Measurements from ENCODE around the gene ABHD17A.

ABHD17A gene

GRCh38 chr19:1904860-1905109 is 19.5 kb upstream of the ABHD17A start:
- no CpG with 5 or more reads among the region's 8 CpGs for WGBS (ENCODE audit: extremely low coverage, insufficient coverage, insufficient read length)
- peak overlapping the region; percentile 16 for H3K9ac ChIP-seq (ENCODE audit: low read length)
- H4K12ac ChIP-seq (ENCODE audit: low read depth, low read length): peak overlapping the region; percentile 99
- H3K27me3 ChIP-seq (ENCODE audit: insufficient read depth, low read length): no peaks in the 10 kb centered on the region
- peak overlapping the region; percentile 97 for H3K18ac ChIP-seq (ENCODE audit: low read length)
- no peak for DNase-seq
- H3K4ac ChIP-seq (ENCODE audit: low read depth, low read length): peak overlapping the region; percentile 90
- peaks cover 26% of the 10 kb centered on the region for H3K79me1 ChIP-seq (ENCODE audit: low read length)
- H3K23ac ChIP-seq (ENCODE audit: low read length): no peak overlapping the region
- peak overlapping the region; percentile 100 for H4K91ac ChIP-seq (ENCODE audit: low read depth, low read length)
- H3K27ac ChIP-seq (ENCODE audit: low read depth, low read length): peak overlapping the region; percentile 99
- H3K4me3 ChIP-seq (ENCODE audit: low read depth, low read length): peak overlapping the region; percentile 25
- H3K79me2 ChIP-seq (ENCODE audit: control insufficient read depth, insufficient read depth, low read length, poor library complexity): peaks cover 27% of the 10 kb centered on the region
- H2BK5ac ChIP-seq (ENCODE audit: low read depth, low read length, poor library complexity): peak overlapping the region; percentile 99
- peak overlapping the region; percentile 75 for H3K4me2 ChIP-seq (ENCODE audit: low read length)
- peaks cover 10 to 18% of the 10 kb centered on the region in 2 experiments for H3K36me3 ChIP-seq (ENCODE audit: control insufficient read depth in 1 of 2, insufficient read depth in 2 of 2, low read length in 2 of 2)
- peak overlapping the region; percentile 99 for H2BK120ac ChIP-seq (ENCODE audit: insufficient read depth, low read length, poor library complexity)
- H2BK12ac ChIP-seq (ENCODE audit: low read length): peak overlapping the region; percentile 97
- H4K8ac ChIP-seq (ENCODE audit: low read depth, low read length): peak overlapping the region; percentile 95
- peak overlapping the region; percentile 65 for H2AK5ac ChIP-seq (ENCODE audit: low read length)
- H3K14ac ChIP-seq (ENCODE audit: low read length): peak overlapping the region; percentile 94
- no peaks in the 10 kb centered on the region for H3K9me3 ChIP-seq (ENCODE audit: insufficient read depth, low read depth, low read length)
- peak overlapping the region; percentile 92 for H2AFZ ChIP-seq (ENCODE audit: insufficient read depth, low read length, poor library complexity)
- H3K4me1 ChIP-seq (ENCODE audit: control insufficient read depth in 1 of 2, insufficient read depth in 2 of 2, low read length in 2 of 2): peaks cover 36 to 42% of the 10 kb centered on the region in 2 experiments

GRCh38 chr19:1902923-1903322 is 17.6 kb upstream of the ABHD17A start:
- Histone ChIP-seq H3K9me3 (ENCODE audit: insufficient read depth, low read depth, low read length) (no peaks in the 10 kb centered on the region), H3K79me2 (ENCODE audit: control insufficient read depth, insufficient read depth, low read length, poor library complexity) (peaks cover 14% of the 10 kb centered on the region), H3K4ac (ENCODE audit: low read depth, low read length) (no peak overlapping the region), H4K12ac (ENCODE audit: low read depth, low read length) (no peak overlapping the region), H3K18ac (ENCODE audit: low read length) (peak overlapping the region; percentile 79), H3K27ac (ENCODE audit: low read depth, low read length) (peak overlapping the region; percentile 40), H3K4me3 (ENCODE audit: low read depth, low read length) (no peak overlapping the region), H3K36me3 (ENCODE audit: control insufficient read depth in 1 of 2, insufficient read depth in 2 of 2, low read length in 2 of 2) (peaks cover under 1 to 7% of the 10 kb centered on the region in 2 experiments), H3K9ac (ENCODE audit: low read length) (no peak overlapping the region), H2BK5ac (ENCODE audit: low read depth, low read length, poor library complexity) (no peak overlapping the region), H3K4me1 (ENCODE audit: control insufficient read depth in 1 of 2, insufficient read depth in 2 of 2, low read length in 2 of 2) (peaks cover 28 to 32% of the 10 kb centered on the region in 2 experiments), H4K91ac (ENCODE audit: low read depth, low read length) (peak overlapping the region; percentile 8), H2AK5ac (ENCODE audit: low read length) (peak overlapping the region; percentile 82), H4K8ac (ENCODE audit: low read depth, low read length) (no peak overlapping the region), H3K14ac (ENCODE audit: low read length) (peak overlapping the region; percentile 9), H2AFZ (ENCODE audit: insufficient read depth, low read length, poor library complexity) (no peak overlapping the region), H3K27me3 (ENCODE audit: insufficient read depth, low read length) (no peaks in the 10 kb centered on the region), H3K4me2 (ENCODE audit: low read length) (no peak overlapping the region), H3K23ac (ENCODE audit: low read length) (no peak overlapping the region), H3K79me1 (ENCODE audit: low read length) (peaks cover 26% of the 10 kb centered on the region), H2BK12ac (ENCODE audit: low read length) (peak overlapping the region; percentile 63), H2BK120ac (ENCODE audit: insufficient read depth, low read length, poor library complexity) (peak overlapping the region; percentile 29)
- DNase-seq: peak; percentile 90 to 93
- no CpG with 5 or more reads among the region's 6 CpGs for WGBS (ENCODE audit: extremely low coverage, insufficient coverage, insufficient read length)

- peak overlapping the region; percentile 25 for H3K18ac ChIP-seq (ENCODE audit: low read length)
- peak overlapping the region; percentile 10 for H2BK120ac ChIP-seq (ENCODE audit: insufficient read depth, low read length, poor library complexity)
- H4K12ac ChIP-seq (ENCODE audit: low read depth, low read length): no peak overlapping the region
- no peak overlapping the region for H3K4ac ChIP-seq (ENCODE audit: low read depth, low read length)
- H3K36me3 ChIP-seq (ENCODE audit: control insufficient read depth in 1 of 2, insufficient read depth in 2 of 2, low read length in 2 of 2): peaks cover 0 to 7% of the 10 kb centered on the region in 2 experiments
- peak; percentile 91 to 97 for DNase-seq
- H3K9me3 ChIP-seq (ENCODE audit: insufficient read depth, low read depth, low read length): no peaks in the 10 kb centered on the region
- H3K27ac ChIP-seq (ENCODE audit: low read depth, low read length): peak overlapping the region; percentile 13
- peak overlapping the region; percentile 80 for H2BK12ac ChIP-seq (ENCODE audit: low read length)
- H2AFZ ChIP-seq (ENCODE audit: insufficient read depth, low read length, poor library complexity): peak overlapping the region; percentile 45
- peak overlapping the region; percentile 8 for H4K8ac ChIP-seq (ENCODE audit: low read depth, low read length)
- peaks cover 22 to 24% of the 10 kb centered on the region in 2 experiments for H3K4me1 ChIP-seq (ENCODE audit: control insufficient read depth in 1 of 2, insufficient read depth in 2 of 2, low read length in 2 of 2)
- H3K4me2 ChIP-seq (ENCODE audit: low read length): no peak overlapping the region
- no peak overlapping the region for H2AK5ac ChIP-seq (ENCODE audit: low read length)
- peaks cover 11% of the 10 kb centered on the region for H3K79me2 ChIP-seq (ENCODE audit: control insufficient read depth, insufficient read depth, low read length, poor library complexity)
- H3K23ac ChIP-seq (ENCODE audit: low read length): no peak overlapping the region
- H3K27me3 ChIP-seq (ENCODE audit: insufficient read depth, low read length): no peaks in the 10 kb centered on the region
- no CpG with 5 or more reads among the region's 16 CpGs for WGBS (ENCODE audit: extremely low coverage, insufficient coverage, insufficient read length)
- H3K9ac ChIP-seq (ENCODE audit: low read length): no peak overlapping the region
- no peak overlapping the region for H3K4me3 ChIP-seq (ENCODE audit: low read depth, low read length)
- H3K79me1 ChIP-seq (ENCODE audit: low read length): peaks cover 23% of the 10 kb centered on the region
- H4K91ac ChIP-seq (ENCODE audit: low read depth, low read length): peak overlapping the region; percentile 72
- H2BK5ac ChIP-seq (ENCODE audit: low read depth, low read length, poor library complexity): peak overlapping the region; percentile 18
- H3K14ac ChIP-seq (ENCODE audit: low read length): peak overlapping the region; percentile 11
These were observed 16.7 kb upstream of the ABHD17A start for GRCh38 chr19:1901940-1902404.

- Histone ChIP-seq H3K79me2 (ENCODE audit: control insufficient read depth, insufficient read depth, low read length, poor library complexity) (no peaks in the 10 kb centered on the region), H4K8ac (ENCODE audit: low read depth, low read length) (no peak overlapping the region), H3K4me1 (ENCODE audit: control insufficient read depth in 1 of 2, insufficient read depth in 2 of 2, low read length in 2 of 2) (peaks cover 0 to 2% of the 10 kb centered on the region in 2 experiments), H2AK5ac (ENCODE audit: low read length) (peak overlapping the region; percentile 72), H3K4ac (ENCODE audit: low read depth, low read length) (no peak overlapping the region), H3K4me2 (ENCODE audit: low read length) (no peak overlapping the region), H3K27ac (ENCODE audit: low read depth, low read length) (no peak overlapping the region), H4K91ac (ENCODE audit: low read depth, low read length) (no peak overlapping the region), H3K36me3 (ENCODE audit: control insufficient read depth in 1 of 2, insufficient read depth in 2 of 2, low read length in 2 of 2) (no peaks in the 10 kb centered on the region), H3K9me3 (ENCODE audit: insufficient read depth, low read depth, low read length) (no peaks in the 10 kb centered on the region), H3K23ac (ENCODE audit: low read length) (no peak overlapping the region), H2AFZ (ENCODE audit: insufficient read depth, low read length, poor library complexity) (no peak overlapping the region), H2BK12ac (ENCODE audit: low read length) (no peak overlapping the region), H2BK5ac (ENCODE audit: low read depth, low read length, poor library complexity) (no peak overlapping the region), H3K79me1 (ENCODE audit: low read length) (no peaks in the 10 kb centered on the region), H3K18ac (ENCODE audit: low read length) (no peak overlapping the region), H3K9ac (ENCODE audit: low read length) (no peak overlapping the region), H4K12ac (ENCODE audit: low read depth, low read length) (no peak overlapping the region), H3K27me3 (ENCODE audit: insufficient read depth, low read length) (no peaks in the 10 kb centered on the region), H2BK120ac (ENCODE audit: insufficient read depth, low read length, poor library complexity) (no peak overlapping the region), H3K14ac (ENCODE audit: low read length) (no peak overlapping the region), H3K4me3 (ENCODE audit: low read depth, low read length) (no peak overlapping the region)
- no CpG with 5 or more reads among the region's 13 CpGs for WGBS (ENCODE audit: extremely low coverage, insufficient coverage, insufficient read length)
- DNase-seq: no peak
These were observed 11.2 kb upstream of the ABHD17A start for GRCh38 chr19:1896508-1896907.
